NT2/D1 (cell line): Measurements from ENCODE around the gene FMC1.

Source experiments
- SUZ12 ChIP-seq: IDR thresholded peaks from 2 replicates; pipeline ENCODE4 v1.6.1; 2011; ENCODE audit not compliant: insufficient read length, insufficient read depth; ENCODE audit errors: extremely low read depth
- YY1 ChIP-seq: IDR thresholded peaks from 2 replicates; pipeline ENCODE4 v1.6.1; 2011; ENCODE audit not compliant: insufficient read length, insufficient read depth
- ZNF274 ChIP-seq: IDR thresholded peaks from 2 replicates; pipeline ENCODE4 v1.6.1; 2011; ENCODE audit warnings: mild to moderate bottlenecking, low read depth, low read length

GRCh38 chr7:139389774-139390173 lies 48.6 kb downstream of the FMC1 start:
- TF ChIP-seq YY1, result no peak
- TF ChIP-seq SUZ12, result no peak
- TF ChIP-seq ZNF274, result no peak
